Stimulated activated effector memory CD8-positive, alpha-beta T cell treated with anti-CD3 and anti-CD28 coated beads, Interleukin-12 subunit alpha, Interleukin-12 subunit beta, amount 100 ng/mL, for 72 hours (primary cell): ENCODE results near the gene GUCY1A1.

ENCODE experiments used
- ATAC-seq: fragments of 150-1000 bp; cut with Tn5 transposase; 2 replicates; pipeline ENCODE4 v1.10.0; 2021
- DNase-seq, 2 donors: peaks; one replicate each; pipeline ENCODE4 v3.0.0; 2021 to 2022; ENCODE audit warnings: low spot score in 2 of 2
- H3K27ac Mint-ChIP-seq: one replicate; pipeline ENCODE4 v1.8.0; 2022; ENCODE audit warnings: mild to moderate bottlenecking, mixed read lengths
- H3K36me3 Mint-ChIP-seq: one replicate; pipeline ENCODE4 v1.8.0; 2022; ENCODE audit warnings: mild to moderate bottlenecking, mixed read lengths
- H3K4me1 Mint-ChIP-seq: one replicate; pipeline ENCODE4 v1.8.0; 2022; ENCODE audit warnings: mixed read lengths
- H3K4me3 Mint-ChIP-seq: one replicate; pipeline ENCODE4 v1.8.0; 2022; ENCODE audit warnings: mild to moderate bottlenecking, mixed read lengths
- H3K9me3 Mint-ChIP-seq: one replicate; pipeline ENCODE4 v1.8.0; 2022; ENCODE audit warnings: mixed read lengths

The GUCY1A1 gene

DNA sequence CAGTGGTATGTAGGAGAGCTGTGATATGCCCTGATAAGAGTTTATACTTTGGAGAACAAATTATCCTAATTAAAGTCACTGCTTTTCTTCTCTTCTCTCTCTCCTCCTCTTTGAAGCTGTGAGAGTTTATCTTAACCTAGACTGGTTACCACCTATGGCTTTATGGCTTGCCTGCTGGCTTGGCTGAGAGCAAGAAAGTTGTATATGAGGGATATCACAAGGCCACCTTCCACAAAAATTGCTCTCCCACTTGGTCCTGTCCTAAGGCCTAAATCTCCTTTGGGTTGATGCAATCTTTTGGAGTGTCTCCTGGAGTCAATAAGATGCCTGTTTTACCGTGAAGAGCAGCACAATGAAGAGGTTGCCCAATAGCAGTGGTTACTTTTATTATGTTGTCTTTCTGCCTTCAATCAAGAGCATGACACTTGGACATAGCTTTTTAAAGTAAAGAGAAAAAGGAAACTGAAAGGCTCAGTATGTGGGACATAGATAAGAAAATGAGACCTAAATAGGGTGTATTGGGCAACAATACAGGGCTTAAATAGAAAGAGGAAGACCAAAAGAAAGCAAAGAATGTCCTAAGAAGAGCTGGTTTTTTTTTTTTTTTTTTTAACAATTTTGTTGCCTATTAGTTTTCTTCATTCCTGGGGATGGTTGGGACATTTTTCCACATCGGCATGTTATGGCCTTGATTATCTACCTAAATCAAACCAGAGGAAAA lies 9.2 kb downstream of the GUCY1A1 start:
- DNase-seq (no peak), ATAC-seq (no peak)
- H3K4me1 Mint-ChIP-seq: no peaks in the 10 kb centered on the region
- H3K27ac Mint-ChIP-seq: no peak overlapping the region
- no peak overlapping the region for H3K4me3 Mint-ChIP-seq
- H3K9me3 Mint-ChIP-seq: peaks cover 5% of the 10 kb centered on the region
- H3K36me3 Mint-ChIP-seq: no peaks in the 10 kb centered on the region

DNA sequence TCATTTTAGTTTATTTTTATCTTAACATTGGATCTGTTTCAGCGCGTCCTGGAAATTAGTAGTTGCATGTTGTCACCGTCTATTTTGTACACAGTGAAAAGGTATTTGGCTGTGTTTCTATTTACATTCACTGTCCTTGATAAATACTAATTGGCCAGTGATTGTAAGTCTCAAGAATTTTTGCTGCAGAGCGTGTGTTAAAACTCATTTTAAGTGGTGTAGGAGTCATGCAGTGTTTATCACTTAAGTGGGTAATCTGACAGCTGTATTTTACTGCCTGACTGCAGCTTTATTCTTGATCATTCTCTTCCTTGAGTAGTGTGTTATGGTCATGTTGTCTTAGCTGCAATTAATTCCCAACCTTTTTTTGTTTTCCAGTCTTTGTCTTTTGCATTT lies 9.8 kb downstream of the GUCY1A1 start:
- DNase-seq (no peak), ATAC-seq (no peak)
- H3K4me3 Mint-ChIP-seq: no peak overlapping the region
- H3K27ac Mint-ChIP-seq: no peak overlapping the region
- no peaks in the 10 kb centered on the region for H3K4me1 Mint-ChIP-seq
- H3K36me3 Mint-ChIP-seq: no peaks in the 10 kb centered on the region
- peaks cover 5% of the 10 kb centered on the region for H3K9me3 Mint-ChIP-seq

DNA sequence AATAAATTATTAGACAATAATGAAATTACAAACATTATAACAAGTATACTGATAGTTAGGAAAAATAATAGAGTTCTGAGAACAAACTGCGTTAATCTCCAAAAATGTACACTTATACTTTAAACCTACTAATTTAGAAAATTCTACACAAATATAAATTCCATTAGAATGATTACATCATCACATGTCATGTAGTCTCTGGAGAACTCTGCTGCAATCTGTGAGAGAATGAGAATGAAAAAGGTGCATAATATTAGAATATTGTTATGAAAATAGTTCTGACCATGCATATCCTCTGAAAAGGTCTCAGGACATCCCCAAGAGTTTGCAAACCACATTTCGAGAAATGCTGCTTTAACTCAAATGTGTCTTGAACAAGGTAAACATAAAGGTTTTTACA lies 11.4 kb downstream of the GUCY1A1 start:
- Mint-ChIP-seq H3K9me3 (peaks cover 3% of the 10 kb centered on the region), H3K4me1 (no peaks in the 10 kb centered on the region), H3K27ac (no peak overlapping the region), H3K4me3 (no peak overlapping the region), H3K36me3 (no peaks in the 10 kb centered on the region)
- no peak for DNase-seq
- no peak for ATAC-seq

DNA sequence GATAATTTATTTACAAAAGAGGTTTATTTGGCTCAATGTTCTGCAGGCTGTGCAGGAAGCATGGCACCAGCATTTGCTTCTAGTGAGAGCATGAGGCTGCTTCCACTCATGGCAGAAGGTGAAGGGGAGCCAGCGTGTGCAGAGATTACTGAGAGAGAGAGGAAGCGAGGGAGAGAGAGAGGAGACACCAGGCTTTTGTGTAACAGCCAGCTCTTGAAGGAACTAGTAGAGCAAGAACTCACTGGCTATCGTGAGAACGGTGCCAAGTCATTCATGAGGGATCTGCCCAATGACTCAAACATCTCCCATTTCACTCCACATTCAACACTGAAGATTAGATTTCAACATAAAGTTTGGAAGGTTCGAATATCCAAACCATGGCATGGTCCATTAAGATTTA lies 12.7 kb downstream of the GUCY1A1 start:
- Mint-ChIP-seq H3K4me1 (no peaks in the 10 kb centered on the region), H3K9me3 (no peaks in the 10 kb centered on the region), H3K4me3 (no peak overlapping the region), H3K36me3 (no peaks in the 10 kb centered on the region), H3K27ac (no peak overlapping the region)
- no peak for DNase-seq
- ATAC-seq: no peak

DNA sequence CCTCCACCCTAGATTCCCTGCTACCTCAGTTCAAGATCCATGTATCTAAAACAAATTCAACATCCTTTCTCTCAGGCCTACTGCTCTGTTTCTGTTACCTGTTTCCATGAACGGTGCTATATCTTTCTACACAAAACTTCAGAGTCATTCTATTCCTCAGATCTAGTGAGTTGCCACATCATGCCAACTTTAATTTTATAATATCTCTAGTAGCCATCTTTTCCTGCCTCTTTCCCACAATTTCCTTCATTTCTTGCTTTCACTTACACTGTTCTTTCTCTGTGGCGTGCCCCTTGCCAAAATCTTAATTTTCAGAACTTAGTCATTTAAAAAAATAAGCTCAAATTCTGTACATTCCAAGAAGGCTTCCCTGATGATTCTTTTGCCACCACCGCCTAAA lies 15.2 kb downstream of the GUCY1A1 start:
- Mint-ChIP-seq H3K27ac (no peak overlapping the region), H3K9me3 (no peaks in the 10 kb centered on the region), H3K36me3 (no peaks in the 10 kb centered on the region), H3K4me1 (no peaks in the 10 kb centered on the region), H3K4me3 (no peak overlapping the region)
- no peak for ATAC-seq
- no peak for DNase-seq

DNA sequence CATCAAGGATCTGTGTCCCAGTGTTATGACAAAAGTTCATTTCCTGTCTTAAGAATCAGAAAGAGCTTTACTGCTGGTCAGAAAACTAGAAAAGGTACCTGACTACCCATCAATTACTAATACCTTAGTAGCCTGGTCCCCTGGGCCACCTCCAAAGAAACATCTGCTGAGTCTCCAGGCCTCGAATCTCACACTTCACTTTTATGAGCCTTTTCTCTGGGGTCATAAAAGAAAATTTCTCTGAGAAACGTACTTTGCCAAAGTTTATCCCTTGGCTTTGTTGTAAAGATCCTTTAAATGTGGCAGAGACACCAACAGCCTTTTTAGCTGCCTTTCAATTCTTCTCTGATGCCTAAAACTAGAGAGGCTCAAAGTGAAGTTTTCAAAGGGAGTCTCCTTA lies 17.8 kb downstream of the GUCY1A1 start:
- no peaks in the 10 kb centered on the region for H3K9me3 Mint-ChIP-seq
- H3K4me1 Mint-ChIP-seq: no peaks in the 10 kb centered on the region
- no peak for ATAC-seq
- H3K27ac Mint-ChIP-seq: no peak overlapping the region
- H3K4me3 Mint-ChIP-seq: no peak overlapping the region
- no peaks in the 10 kb centered on the region for H3K36me3 Mint-ChIP-seq
- DNase-seq: no peak

DNA sequence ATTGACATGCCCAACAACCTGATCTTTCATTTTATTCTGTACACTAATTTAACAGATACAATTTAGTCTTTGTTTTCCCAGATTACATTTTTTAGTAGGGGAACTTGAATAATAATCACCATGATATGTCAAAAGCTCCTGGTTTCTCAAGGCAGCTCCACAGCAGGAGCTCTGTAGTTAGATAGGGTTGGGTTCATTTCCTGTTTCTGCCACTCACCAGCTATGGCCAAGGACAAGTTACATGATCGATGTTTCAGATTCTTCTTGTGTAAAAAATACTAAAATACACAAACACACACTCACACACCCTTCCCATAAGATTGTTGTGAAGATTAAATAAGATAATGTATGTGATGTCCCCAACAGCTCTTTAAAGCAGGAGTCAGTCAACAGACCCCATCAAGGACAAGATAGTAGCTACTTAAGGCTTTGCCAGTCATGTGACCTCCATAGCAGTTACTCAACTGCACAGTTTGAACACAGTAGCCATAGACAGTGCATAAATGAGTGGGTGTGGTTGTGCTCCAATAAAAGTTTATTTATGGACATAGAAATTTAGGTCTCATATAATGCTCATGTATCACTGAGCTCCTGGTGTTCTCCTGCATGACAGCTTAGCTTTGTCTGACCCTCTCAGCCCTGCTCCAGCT lies 18.4 kb downstream of the GUCY1A1 start:
- ATAC-seq (no peak), DNase-seq (no peak)

DNA sequence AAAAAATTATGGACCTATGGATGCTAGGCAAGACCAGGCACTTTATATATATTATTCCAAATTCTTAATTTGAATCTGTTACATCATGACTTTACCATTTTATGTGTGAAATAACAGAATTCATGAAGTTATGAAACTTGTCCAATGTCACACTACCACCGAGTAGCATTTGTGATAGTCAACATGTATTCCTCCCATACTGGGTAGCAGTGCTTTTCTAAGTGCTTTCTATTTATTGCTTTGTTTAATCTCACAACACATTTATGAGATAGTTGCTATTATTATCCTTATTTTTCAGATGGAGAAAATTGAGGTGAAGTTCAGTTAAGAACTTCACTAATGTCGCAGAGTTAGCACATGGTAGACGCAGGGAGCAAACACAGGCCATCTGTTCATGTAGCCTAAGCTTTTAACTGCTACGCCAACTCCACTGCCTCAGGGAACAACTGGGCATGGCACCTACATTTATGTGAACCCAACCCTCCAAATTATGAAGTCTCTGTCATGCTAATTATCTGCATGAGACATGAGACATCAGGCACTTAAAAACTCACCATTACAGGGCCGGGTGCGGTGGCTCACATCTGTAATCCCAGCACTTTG lies 20.8 kb downstream of the GUCY1A1 start:
- no peak for ATAC-seq
- no peak overlapping the region for H3K4me3 Mint-ChIP-seq

More for the DNA sequence above, 18.4 kb downstream of the GUCY1A1 start:
- H3K9me3 Mint-ChIP-seq: no peaks in the 10 kb centered on the region
- no peaks in the 10 kb centered on the region for H3K36me3 Mint-ChIP-seq
- no peaks in the 10 kb centered on the region for H3K4me1 Mint-ChIP-seq
- H3K27ac Mint-ChIP-seq: no peak overlapping the region
- H3K4me3 Mint-ChIP-seq: no peak overlapping the region

DNA sequence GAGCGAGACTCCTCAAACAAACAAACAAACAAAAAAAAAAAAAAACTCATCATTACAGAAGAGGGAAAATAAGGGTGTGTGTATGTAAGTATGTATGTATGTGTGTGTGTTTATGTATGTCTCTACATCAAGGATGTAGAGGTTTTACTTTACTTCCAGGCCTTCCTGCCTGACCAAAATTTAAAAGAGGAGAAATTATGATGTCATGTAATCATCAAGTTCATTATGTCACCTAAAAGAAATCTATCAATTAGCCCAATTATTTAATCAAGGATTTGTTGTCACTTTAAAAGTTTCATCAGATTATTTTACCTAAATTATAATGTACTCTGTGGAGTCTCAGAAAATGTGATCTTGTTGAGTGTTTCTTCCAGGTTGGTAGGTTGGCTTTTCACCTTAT lies 21.6 kb downstream of the GUCY1A1 start:
- H3K36me3 Mint-ChIP-seq: no peaks in the 10 kb centered on the region
- H3K4me1 Mint-ChIP-seq: no peaks in the 10 kb centered on the region
- H3K4me3 Mint-ChIP-seq: no peak overlapping the region
- DNase-seq: no peak
- no peaks in the 10 kb centered on the region for H3K9me3 Mint-ChIP-seq
- H3K27ac Mint-ChIP-seq: no peak overlapping the region
- no peak for ATAC-seq

More for the DNA sequence above, 20.8 kb downstream of the GUCY1A1 start:
- no peaks in the 10 kb centered on the region for H3K9me3 Mint-ChIP-seq
- H3K27ac Mint-ChIP-seq: no peak overlapping the region
- no peaks in the 10 kb centered on the region for H3K36me3 Mint-ChIP-seq
- DNase-seq: no peak
- no peaks in the 10 kb centered on the region for H3K4me1 Mint-ChIP-seq

DNA sequence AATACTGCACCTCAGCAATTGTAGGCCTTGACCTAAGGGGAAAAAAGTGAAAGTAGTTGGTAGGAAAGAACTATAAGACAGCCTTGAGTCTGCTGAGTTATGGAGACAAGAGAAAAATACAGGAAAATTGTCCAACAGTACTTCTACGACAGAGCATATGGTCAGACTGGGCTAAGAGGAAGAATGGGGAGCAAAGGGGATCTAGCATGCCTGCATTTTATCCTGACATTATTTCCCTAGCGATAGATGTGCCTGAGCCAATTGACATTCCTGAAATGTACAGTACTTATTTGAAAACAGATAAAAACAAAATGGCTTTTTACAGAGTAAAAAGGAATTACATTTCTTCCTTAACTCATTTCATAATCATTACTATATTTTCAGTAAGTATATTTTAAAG lies 22.2 kb downstream of the GUCY1A1 start:
- Mint-ChIP-seq H3K27ac (no peak overlapping the region), H3K4me1 (no peaks in the 10 kb centered on the region), H3K36me3 (no peaks in the 10 kb centered on the region), H3K4me3 (no peak overlapping the region), H3K9me3 (no peaks in the 10 kb centered on the region)
- ATAC-seq (no peak), DNase-seq (no peak)

DNA sequence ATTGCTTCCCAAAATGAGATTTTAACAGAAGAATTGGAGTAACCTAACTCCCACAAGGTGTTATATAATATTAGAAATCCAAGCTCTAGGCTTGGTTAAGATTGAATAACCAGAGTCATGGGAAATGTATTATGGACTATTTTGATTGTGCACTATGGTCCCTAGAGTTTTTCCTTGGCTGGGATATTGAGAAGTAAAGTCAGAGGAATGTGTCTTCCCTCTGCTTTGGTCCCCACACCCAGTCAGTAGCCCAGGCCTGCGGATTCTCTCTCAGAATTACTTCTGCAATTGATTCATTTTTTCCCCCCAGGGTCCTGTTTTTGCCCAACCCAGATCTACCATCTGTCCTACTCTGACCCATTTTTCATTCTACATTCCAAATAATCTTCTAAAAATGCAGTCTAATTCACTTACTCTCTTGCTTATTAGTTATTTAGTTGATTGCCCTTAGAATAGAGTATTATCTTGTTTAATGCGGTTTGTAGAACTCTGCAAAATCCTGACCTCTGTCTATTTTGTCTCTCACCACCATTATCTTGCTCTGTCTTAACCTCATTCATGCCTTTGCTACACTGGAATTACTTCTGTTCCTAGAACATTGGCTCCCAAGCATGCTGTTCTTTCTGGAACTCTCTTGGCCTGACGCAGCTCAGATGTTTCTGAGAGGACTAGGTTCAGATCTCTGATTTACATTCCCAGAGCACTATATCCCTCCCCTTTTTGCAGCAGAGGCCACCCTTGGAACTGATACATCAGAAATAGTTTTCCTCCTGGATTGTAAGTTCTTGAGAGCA lies 23.6 kb downstream of the GUCY1A1 start:
- DNase-seq: no peak
- Mint-ChIP-seq H3K27ac (no peak overlapping the region), H3K36me3 (no peaks in the 10 kb centered on the region), H3K4me1 (no peaks in the 10 kb centered on the region), H3K4me3 (no peak overlapping the region), H3K9me3 (no peaks in the 10 kb centered on the region)
- no peak for ATAC-seq

DNA sequence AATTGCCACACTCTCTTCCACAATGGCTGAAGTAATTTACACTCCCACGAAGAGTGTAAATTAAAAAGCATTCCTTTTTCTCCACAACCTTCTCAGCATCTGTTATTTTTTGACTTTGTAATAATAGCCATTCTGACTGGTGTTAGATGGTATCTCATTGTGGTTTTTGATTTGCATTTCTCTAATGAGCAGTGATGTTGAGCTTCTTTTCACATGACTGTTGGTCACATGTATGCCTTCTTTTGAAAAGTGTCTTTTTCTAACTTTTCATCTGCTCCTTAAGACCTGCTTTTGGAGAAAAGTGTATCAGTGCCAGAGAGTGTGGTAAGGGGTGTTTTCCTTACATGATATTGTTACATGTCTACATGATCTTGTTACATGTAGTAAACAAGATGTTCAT lies 25.7 kb downstream of the GUCY1A1 start:
- no peaks in the 10 kb centered on the region for H3K36me3 Mint-ChIP-seq
- H3K4me3 Mint-ChIP-seq: no peak overlapping the region
- no peaks in the 10 kb centered on the region for H3K9me3 Mint-ChIP-seq
- no peak for ATAC-seq
- H3K4me1 Mint-ChIP-seq: no peaks in the 10 kb centered on the region
- DNase-seq: no peak
- no peak overlapping the region for H3K27ac Mint-ChIP-seq

DNA sequence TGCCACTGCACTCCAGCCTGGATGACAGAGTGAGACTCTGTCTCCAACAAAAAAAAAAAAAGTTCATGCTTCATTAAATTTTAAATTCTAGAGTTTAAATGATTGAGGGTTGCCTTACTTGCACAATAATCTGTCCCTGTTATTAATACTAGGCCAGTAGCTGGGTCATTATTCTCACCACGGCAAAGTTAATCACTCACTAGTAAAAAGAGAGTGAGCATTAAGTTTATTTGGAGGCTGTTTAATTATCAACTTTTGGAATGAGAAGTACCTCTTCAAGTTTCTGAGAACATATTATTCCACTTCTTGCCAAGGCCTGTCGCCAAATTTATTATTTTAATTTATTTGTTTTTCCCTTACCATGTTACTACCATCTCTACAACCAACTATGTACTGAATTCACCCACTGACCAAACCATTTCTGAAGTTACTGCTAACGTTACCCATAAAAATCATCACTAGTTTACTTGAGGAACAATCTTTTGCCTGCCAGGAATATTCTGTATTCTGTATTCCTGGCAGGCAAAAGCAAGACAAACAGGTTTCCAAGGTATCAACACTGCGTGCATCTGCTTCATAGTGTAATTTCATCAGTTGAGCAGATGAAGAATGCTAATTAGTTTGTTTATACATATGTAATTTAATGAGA lies 26.5 kb downstream of the GUCY1A1 start:
- no peak for DNase-seq
- Mint-ChIP-seq H3K9me3 (no peaks in the 10 kb centered on the region), H3K4me1 (no peaks in the 10 kb centered on the region), H3K4me3 (no peak overlapping the region), H3K27ac (no peak overlapping the region), H3K36me3 (no peaks in the 10 kb centered on the region)
- no peak for ATAC-seq

DNA sequence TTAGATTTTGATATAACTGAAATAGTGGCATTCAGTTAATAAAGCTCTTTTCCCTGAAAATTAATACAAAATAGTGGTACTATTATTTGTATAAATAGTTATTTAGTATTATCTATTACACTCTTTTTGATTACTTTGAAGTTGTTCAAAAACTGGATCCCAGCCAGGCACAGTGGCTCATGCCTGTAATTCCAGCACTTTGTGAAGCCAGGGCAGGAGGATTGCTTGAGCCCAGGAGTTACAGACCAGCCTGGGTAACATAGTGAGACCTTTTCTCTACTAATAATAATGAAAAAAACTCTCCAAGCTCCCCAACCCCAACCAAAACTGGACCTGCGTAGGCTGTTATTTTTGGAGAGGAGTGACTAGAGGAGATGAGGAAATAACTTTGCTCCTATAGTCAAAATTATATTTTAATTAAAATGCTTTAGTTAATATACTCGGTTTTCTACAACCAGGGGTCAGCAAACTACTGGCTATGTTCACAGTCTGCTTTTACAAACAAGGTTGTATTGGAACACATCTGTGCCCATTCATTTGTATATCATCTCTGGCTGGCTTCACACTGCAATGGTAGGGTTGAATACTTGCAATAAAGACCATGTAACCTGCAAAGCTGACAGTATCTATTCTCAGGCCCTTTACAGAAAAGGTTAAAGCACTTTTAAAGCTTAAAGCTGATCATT lies 27.6 kb downstream of the GUCY1A1 start:
- H3K4me3 Mint-ChIP-seq: no peak overlapping the region
- H3K36me3 Mint-ChIP-seq: no peaks in the 10 kb centered on the region
- DNase-seq (no peak), ATAC-seq (no peak)
- H3K27ac Mint-ChIP-seq: no peak overlapping the region
- H3K4me1 Mint-ChIP-seq: no peaks in the 10 kb centered on the region
- no peaks in the 10 kb centered on the region for H3K9me3 Mint-ChIP-seq

DNA sequence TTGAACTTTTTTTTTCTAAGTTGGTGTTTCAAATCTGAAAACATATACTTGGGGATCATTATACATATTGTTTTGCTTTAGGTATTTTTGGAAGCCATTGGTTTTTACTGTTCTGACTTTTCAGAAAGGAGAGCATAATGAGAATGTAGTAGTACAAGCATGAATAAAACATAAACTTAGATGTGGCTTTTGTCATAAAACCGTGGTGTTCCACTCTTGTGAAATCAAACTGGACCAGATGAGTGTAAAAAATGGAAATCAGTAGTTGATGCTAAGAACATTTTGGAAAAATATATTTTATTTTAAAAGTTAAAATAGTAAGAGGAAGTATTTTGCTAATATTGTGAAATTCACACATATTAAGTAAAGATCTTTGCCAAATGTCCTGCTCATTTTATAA lies 29.6 kb downstream of the GUCY1A1 start:
- Mint-ChIP-seq H3K9me3 (no peaks in the 10 kb centered on the region), H3K4me1 (no peaks in the 10 kb centered on the region), H3K4me3 (no peak overlapping the region), H3K27ac (no peak overlapping the region), H3K36me3 (no peaks in the 10 kb centered on the region)
- no peak for DNase-seq
- ATAC-seq: no peak
